Dedifferentiated amniotic fluid mesenchymal stem cell (primary cell): ENCODE data around the gene DLG2.

ENCODE experiments used
- DNase-seq: peaks from one replicate; pipeline ENCODE4 v3.0.0-alpha.2; 2016; ENCODE audit errors: extremely low spot score

DLG2 gene

GRCh38 chr11:84137505-84137904 lies 1489.6 kb downstream of the DLG2 start:
- DNase-seq, result no peak

- no peak for DNase-seq
Observed at GRCh38 chr11:84136926-84137325, 1490.2 kb downstream of the DLG2 start.

- DNase-seq, result no peak
Observed at GRCh38 chr11:84130646-84131427, 1496.3 kb downstream of the DLG2 start.

GRCh38 chr11:84129961-84130576 lies 1497.1 kb downstream of the DLG2 start:
- no peak for DNase-seq

- no peak for DNase-seq
Observed at GRCh38 chr11:84128840-84129239, 1498.3 kb downstream of the DLG2 start.

- no peak for DNase-seq
Observed at GRCh38 chr11:84117394-84117793, 1509.8 kb downstream of the DLG2 start.

- no peak for DNase-seq
Observed at GRCh38 chr11:84106541-84106940, 1520.6 kb downstream of the DLG2 start.

GRCh38 chr11:84105148-84105547 lies 1522.0 kb downstream of the DLG2 start:
- no peak for DNase-seq

- no peak for DNase-seq
Observed at GRCh38 chr11:84103096-84103495, 1524.0 kb downstream of the DLG2 start.

GRCh38 chr11:84097186-84097585 lies 1530.0 kb downstream of the DLG2 start:
- no peak for DNase-seq

- DNase-seq, result no peak
Observed at GRCh38 chr11:84091212-84091986, 1535.7 kb downstream of the DLG2 start.

GRCh38 chr11:84089072-84090057 lies 1537.8 kb downstream of the DLG2 start:
- no peak for DNase-seq

GRCh38 chr11:84071851-84072250 lies 1555.3 kb downstream of the DLG2 start:
- DNase-seq, result no peak

- no peak for DNase-seq
Observed at GRCh38 chr11:84069048-84069447, 1558.1 kb downstream of the DLG2 start.

- no peak for DNase-seq
Observed at GRCh38 chr11:84061726-84062125, 1565.4 kb downstream of the DLG2 start.

GRCh38 chr11:84056653-84057376 lies 1570.3 kb downstream of the DLG2 start:
- DNase-seq, result no peak

GRCh38 chr11:84045146-84045545 lies 1582.0 kb downstream of the DLG2 start:
- no peak for DNase-seq

GRCh38 chr11:84044706-84045105 lies 1582.4 kb downstream of the DLG2 start:
- DNase-seq, result no peak

- DNase-seq, result no peak
Observed at GRCh38 chr11:84036664-84037194, 1590.4 kb downstream of the DLG2 start.

- no peak for DNase-seq
Observed at GRCh38 chr11:84035645-84036044, 1591.5 kb downstream of the DLG2 start.

- no peak for DNase-seq
Observed at GRCh38 chr11:84034484-84034883, 1592.7 kb downstream of the DLG2 start.
